HG02852 (cell line): ENCODE data around the gene NHERF1.

Experiments used
- ATAC-seq: cut with Tn5 transposase; IDR thresholded peaks from one replicate; pipeline ENCODE4 v1.9.1; 2021; ENCODE audit warnings: mild to moderate bottlenecking, moderate library complexity; ENCODE audit not compliant: unreplicated experiment

NHERF1 gene

GRCh38 chr17:74782571-74782970, 34.1 kb downstream of the NHERF1 start:
- ATAC-seq: no peak

- no peak for ATAC-seq
Observed at GRCh38 chr17:74784125-74784810, 35.8 kb downstream of the NHERF1 start.

- no peak for ATAC-seq
Observed at GRCh38 chr17:74785096-74785980, 36.9 kb downstream of the NHERF1 start.

GRCh38 chr17:74785981-74786360, 37.5 kb downstream of the NHERF1 start:
- ATAC-seq: no peak

GRCh38 chr17:74786431-74787055, 38.1 kb downstream of the NHERF1 start:
- ATAC-seq: no peak

GRCh38 chr17:74790161-74791058, 42.0 kb downstream of the NHERF1 start:
- ATAC-seq: no peak

GRCh38 chr17:74792586-74793105, 44.2 kb downstream of the NHERF1 start:
- ATAC-seq: no peak

- no peak for ATAC-seq
Observed at GRCh38 chr17:74795327-74796020, 47.0 kb downstream of the NHERF1 start.

GRCh38 chr17:74796211-74796610, 47.8 kb downstream of the NHERF1 start:
- no peak for ATAC-seq

- ATAC-seq: no peak
Observed at GRCh38 chr17:74796866-74797265, 48.4 kb downstream of the NHERF1 start.

GRCh38 chr17:74797824-74798223, 49.4 kb downstream of the NHERF1 start:
- no peak for ATAC-seq

- no peak for ATAC-seq
Observed at GRCh38 chr17:74798239-74798707, 49.8 kb downstream of the NHERF1 start.

GRCh38 chr17:74799097-74799496, 50.7 kb downstream of the NHERF1 start:
- ATAC-seq: no peak

GRCh38 chr17:74800531-74800930, 52.1 kb downstream of the NHERF1 start:
- no peak for ATAC-seq

- no peak for ATAC-seq
Observed at GRCh38 chr17:74801896-74802295, 53.5 kb downstream of the NHERF1 start.

- ATAC-seq: no peak
Observed at GRCh38 chr17:74803388-74803930, 55.0 kb downstream of the NHERF1 start.

- ATAC-seq: no peak
Observed at GRCh38 chr17:74803971-74804370, 55.5 kb downstream of the NHERF1 start.

- no peak for ATAC-seq
Observed at GRCh38 chr17:74804683-74805082, 56.3 kb downstream of the NHERF1 start.

GRCh38 chr17:74805591-74805991, 57.2 kb downstream of the NHERF1 start:
- no peak for ATAC-seq
